HG02798 (cell line): ENCODE measurements around the gene PRSS37.
"Not testable (repeated sequence)": the region's sequence is repeated elsewhere in the genome, so short reads cannot be mapped to it uniquely, and the experiment has no call there.

Experiments
- ATAC-seq: cut with Tn5 transposase; IDR thresholded peaks from one replicate; pipeline ENCODE4 v1.9.1; 2021; ENCODE audit warnings: mild to moderate bottlenecking; ENCODE audit not compliant: unreplicated experiment, poor library complexity

PRSS37 gene, protein sequence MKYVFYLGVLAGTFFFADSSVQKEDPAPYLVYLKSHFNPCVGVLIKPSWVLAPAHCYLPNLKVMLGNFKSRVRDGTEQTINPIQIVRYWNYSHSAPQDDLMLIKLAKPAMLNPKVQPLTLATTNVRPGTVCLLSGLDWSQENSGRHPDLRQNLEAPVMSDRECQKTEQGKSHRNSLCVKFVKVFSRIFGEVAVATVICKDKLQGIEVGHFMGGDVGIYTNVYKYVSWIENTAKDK

DNA sequence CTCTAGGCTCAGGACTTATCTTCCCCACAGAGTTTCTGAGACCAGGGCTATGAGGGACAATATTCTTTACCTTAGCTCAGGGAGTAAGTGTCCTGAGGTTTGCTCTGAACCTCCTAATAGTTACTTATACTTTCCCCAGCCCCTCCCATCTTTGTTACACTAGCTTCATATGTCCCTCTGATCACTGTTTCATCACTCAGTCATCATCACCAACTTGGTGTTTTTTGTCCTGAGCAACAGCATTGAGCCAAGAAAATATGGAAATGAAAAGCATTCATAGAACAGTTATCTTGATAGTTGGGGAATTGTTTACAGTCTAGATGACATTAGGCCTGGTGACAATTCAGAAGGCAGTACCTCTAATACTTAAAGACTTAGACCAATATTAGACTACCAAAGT, at the start of gene PRSS37:
TSS of gene PRSS37 (minus strand) at position 101 of the 400 bp plus-strand sequence. CDS start 436 bp downstream, outside the sequence.
- ATAC-seq, result no peak

DNA sequence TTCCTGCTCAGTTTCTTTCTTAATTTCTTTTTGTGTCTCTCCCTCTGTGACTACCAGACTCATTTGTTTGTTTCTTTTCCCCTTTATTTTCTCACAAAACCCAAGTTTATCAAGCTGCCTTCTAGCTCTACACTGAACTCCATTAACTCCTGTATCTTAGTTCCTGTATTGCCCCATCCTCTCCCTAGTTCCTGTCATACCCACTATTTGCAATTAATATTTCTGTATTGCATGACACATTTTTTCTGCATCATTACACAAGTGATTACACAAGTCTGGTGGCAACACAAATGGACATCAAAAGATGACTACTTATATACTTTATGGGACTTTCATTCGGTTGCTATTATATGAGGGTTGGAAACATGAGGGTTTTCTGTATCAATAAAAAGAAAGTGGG, 48.0 kb upstream of the PRSS37 start:
- ATAC-seq, result no peak

DNA sequence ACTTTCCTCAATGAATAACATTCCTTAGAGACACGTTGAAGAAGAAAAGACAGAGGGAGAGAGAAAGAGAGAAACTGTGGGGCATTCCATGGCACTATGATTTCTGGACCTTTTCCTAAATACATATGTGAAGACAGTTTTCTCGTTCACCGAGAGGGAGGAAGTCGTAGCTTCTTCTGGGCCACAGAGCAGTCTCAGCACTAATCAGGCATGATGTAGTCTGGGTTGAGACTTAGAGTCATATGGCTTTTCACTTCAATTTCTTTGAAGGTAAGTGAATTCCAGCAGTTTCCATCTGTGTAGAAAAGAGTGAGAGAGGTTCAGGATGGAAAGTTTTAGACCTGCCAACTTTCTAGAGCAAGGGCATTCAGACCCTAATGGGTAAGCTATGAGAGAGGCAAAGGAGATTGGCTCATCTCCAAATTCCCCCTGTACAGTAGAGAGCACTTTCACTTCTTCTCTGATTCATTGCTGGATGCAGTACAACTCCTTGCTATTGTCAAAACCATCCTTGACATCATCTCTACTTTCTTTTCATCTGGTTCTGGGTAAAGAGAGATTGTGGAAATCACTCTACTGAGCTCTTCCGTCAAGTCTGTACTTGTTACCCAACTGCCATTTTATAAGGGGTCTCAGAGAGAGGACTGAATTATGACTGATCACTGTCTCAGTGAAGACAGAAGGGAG, 43.4 kb upstream of the PRSS37 start:
- peak; percentile 64 for ATAC-seq

DNA sequence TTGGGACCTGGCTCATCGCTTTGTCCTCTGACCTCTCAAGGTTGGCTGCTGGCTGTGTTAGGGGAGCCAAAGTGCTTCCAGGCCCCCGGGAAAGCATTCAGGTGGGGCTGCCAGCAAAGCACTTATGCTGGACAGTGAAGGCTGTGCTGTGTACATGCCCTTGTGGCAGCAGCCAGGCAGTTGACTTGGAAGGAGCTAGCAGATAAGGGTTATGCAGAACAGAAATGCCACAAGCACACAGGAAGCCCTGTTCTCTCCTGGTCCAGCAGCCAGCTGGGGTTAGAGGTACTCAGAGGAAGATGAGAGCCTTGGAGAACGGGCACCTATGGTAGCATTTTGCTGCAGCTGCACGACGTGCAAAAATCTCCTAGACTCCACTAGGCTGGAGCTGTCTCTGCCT, 39.7 kb upstream of the PRSS37 start:
- ATAC-seq, result no peak

DNA sequence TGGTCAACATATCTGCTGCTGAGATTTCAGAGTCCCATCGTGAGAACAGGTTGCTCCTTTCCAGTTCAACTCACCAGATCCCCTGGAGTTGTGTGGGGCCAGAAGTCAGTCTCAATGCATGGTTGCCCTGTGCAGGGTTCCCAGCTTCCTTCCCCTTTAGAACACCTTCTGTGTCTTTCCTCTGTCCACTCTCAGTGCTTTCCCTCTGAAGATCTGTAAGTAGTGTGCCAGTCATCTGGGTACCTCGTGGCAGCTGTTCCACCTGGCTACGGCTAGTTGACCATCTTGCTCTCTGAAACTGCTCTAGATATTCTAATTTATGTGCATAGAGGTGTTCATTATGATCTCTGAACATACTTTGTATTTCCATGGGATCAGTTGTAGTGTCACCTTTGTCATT, 36.1 kb upstream of the PRSS37 start:
- no peak for ATAC-seq

DNA sequence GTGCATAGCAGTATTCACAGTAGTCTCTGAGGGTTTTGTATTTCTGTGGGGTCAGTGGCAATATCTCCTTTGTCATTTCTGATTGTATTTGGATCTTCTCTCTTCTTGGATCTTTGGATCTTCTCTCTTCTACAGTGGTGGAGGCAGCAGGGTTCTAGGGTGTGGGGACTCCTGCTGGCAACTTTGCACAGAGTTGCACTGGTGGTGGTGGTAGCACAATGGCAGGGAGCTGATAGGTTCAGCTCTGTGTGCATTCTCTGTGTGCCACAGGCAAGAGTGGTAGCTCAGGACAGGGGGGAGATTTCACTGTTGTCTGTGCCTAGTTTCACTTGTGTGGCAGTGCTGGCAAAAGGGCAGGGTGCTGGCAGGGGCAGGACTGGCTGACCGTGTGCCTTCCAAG, 35.1 kb upstream of the PRSS37 start:
- no peak for ATAC-seq

DNA sequence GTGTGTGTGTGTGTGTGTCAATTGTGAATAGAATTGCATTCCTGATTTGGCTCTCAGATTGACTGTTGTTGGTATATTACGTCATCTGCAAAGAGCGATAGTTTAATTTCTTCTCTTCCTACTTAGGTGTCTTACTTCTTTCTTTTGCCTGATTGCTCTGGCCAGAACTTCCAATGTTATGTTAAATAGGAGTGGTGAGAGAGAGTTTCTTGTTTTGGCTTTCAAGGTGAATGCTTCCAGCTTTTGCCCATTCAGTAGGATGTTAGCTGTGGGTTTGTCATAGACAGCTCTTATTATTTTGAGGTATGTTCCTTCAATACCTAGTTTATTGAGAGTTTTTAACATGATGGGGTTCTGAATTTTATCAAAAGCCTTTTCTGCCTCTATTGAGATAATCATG, 34.2 kb upstream of the PRSS37 start:
- no peak for ATAC-seq

DNA sequence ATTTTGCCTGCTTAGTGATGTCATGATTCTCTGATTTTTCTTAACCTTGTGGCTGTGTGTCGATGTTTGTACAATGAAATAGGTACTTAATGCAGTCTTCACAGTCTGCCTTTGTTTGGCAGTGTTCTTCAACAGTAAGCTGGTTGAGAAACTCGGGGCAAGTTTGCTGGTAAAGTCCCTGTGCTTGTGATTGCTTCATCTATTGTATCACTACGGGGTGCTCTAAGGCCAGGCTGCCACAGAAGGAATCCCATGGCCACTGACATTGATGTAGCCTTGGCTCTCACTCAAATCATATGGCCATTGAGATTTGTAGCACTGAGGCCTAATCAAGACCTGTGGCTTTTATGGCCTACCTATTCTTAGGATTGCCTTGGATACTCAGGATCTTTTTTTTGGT, 33.5 kb upstream of the PRSS37 start:
- no peak for ATAC-seq

DNA sequence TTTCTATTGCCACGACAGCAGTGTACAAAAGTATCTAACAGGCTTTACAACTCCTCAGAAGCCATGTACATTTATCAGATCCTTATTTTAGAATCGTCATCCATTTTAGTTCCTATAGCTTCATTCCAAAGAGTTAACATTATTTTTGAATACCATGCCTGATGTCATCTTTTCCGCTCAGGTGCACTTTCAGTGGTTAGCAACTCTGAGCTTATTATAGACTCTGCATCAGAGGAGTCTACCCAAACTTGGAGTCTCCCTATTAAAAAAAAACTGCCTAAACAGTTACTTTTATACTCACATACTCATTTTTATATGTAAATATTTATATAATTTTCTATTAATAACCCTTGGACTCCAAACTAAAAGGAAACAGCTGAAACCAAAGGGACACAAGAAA, 31.6 kb upstream of the PRSS37 start:
- ATAC-seq, result no peak

DNA sequence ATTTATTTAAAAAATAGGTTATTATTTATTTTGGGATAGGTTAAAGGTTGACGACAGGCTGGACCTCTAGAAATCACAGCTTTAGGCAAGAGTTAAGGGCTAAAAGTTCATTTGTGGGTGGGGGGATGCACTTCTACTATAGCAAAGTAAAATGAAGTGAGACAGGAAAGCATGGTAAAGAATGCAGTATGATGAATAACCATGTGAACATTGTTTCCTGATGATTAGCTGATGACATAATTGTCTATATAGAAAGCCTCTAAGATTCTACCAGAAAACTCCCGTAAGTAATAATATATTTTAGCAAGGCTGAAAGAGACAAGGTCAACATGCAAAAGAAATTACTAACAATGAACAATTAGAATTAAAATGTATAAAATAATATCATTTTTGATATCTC, 25.7 kb upstream of the PRSS37 start:
- ATAC-seq, result no peak

DNA sequence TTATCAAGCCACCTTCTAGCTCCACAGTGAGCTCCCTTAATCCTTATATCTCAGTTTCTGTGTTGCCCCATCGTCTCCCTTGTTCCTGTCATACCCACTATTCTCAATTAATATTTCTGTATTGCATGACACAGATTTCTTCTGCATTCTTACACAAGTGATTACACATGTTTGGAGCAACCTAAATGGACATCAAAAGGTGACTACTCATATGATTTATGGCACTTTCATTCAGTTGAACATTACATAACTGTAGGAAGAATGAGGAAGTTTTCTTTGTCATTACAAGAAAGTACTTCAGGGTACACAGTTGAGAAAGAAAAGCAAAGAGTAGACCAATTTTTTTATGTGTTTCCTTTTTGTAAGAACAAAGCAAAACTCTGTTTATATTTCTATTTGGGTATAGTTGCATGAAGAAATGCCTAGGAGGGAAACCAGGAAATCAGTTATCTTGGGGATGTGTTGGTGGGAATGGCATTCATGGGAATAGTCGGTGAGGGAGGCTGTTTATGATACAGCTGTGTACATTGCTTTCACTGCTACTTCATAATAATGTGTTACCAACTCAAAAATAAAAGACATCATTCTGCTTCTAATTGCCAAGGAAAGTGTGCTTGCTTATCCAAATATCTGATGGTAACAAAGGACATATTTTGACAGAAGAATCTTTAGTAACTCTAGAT, 23.6 kb upstream of the PRSS37 start:
- no peak for ATAC-seq

DNA sequence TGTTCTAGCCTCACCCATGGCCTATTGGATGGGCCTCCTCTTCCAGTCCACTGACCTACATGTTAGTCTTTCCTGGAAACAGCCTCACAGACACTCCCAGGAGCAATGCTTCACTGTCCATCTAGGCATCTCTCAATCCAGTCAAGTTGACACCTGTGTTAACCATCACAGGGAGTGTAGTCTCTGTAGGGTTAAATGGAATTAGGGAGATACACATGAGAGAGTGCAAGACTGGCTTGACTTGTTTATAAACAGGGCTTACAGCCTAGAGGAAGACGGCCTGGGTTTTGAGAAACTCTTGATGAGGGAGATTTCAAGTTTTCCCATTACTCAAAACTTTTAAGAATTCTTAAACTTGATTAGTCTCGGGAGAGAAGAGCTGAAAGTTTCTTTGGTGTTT, 18.9 kb upstream of the PRSS37 start:
- no peak for ATAC-seq

DNA sequence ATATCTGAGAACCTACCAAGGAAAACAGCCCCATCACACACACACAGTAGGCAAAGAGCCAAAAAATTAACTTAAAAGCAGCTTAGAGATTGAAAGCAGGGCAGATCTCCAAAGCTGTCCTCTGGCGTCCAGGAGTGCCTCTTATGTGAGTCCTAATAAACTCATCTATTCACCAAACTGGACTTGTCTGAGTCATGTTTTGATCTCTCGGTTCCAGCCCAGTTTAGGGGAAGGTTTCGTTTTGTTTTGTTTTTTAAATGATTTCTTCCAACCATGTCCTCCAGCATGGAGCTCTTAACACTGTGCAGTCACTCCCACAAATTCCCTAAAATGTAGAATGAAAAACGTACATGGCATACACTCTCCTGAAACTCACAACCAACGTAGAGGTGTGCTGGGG, 6.7 kb upstream of the PRSS37 start:
- ATAC-seq, result no peak

DNA sequence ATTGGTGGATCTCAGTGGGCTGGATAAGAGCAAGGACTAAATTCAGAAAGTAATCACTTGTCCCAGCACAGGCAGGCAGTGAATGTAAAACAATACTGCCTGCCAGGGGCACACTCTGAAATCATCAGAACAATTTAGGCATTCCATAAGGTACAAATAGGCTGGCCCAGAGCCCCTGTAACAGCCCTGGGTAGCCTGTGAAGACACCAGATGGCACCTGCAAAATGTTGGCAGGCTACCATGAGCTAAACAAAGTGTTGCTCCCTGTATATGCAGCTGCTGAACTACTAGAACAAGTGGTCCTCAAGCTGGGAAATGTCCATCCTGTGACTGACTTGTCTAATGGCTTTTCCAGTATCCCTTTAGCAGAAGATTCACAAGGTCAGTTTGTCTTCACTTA, 3.0 kb upstream of the PRSS37 start:
- ATAC-seq, result no peak

DNA sequence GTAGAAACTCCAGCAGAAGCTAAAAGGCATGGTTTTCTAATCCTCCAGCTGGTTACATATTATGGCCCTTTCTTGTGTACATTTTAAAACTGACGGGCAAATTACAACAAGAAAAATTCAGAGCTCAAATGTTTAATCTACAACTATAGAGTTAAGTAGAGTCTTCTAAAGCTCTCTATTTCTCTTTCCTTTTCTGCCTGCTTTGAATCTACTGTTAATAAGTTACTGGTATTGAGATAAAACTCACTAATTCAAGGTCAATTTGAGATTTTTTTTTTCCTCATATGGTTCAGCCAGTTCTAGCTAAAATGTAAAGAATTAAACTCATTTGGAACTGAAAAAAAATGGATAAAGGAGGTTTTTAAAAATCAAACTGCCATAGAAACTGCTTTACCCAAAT, 1.6 kb upstream of the PRSS37 start:
- no peak for ATAC-seq

DNA sequence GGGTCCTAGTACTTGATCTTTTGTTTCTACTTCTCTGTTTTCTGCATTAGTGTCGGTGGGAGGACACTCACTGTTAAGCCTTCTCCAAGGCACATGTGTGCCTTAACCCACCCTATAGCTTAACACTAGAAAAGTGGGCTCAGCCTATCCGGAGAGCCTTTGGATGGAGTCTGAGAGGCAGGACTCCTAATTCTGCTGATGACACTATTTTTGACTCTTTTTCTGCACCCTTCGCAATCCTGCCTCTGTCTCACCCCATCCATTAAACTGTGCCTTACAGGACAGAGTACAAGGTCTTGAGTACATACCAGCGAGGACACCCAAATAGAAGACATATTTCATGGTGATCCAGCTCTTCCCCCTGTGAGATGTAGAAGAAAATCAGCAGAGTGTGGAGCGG, 577 bp downstream of the PRSS37 start:
- ATAC-seq, result no peak

DNA sequence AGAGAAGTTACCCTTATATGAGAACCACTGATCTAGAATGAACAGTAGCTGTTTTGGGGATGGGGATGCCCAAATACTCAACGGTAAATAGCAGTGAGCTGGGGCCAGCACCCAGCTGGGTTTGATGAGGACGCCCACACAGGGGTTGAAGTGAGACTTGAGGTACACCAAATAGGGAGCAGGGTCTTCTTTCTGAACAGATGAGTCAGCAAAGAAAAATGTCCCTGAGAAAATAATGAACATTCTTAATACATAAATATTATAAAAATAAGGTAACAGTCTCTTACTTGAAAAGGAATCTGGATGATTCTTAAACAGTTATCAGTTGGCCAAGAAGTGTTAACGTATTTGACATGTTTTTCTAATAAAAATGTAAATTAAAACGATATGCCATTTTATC, 2.0 kb downstream of the PRSS37 start:
- no peak for ATAC-seq

DNA sequence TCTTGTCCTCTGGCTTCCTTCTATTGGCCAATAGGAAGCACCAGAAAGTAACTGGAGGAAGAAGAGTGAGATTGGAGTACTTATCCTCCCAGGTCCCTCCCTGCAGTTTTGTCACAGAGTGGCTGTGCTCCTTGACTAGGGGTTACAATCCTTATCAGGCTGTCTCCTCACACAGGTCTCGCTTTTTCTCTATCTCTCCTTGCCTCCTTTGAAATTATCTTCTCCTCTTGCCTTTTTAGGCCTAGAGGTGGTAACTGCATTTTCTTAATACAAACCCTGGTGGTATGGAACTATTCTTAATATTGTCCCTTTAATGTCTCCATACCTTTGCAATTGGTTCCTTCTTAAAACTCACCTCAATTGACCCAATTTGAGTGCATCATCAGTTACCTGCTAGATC, 2.7 kb downstream of the PRSS37 start:
- ATAC-seq, result no peak

DNA sequence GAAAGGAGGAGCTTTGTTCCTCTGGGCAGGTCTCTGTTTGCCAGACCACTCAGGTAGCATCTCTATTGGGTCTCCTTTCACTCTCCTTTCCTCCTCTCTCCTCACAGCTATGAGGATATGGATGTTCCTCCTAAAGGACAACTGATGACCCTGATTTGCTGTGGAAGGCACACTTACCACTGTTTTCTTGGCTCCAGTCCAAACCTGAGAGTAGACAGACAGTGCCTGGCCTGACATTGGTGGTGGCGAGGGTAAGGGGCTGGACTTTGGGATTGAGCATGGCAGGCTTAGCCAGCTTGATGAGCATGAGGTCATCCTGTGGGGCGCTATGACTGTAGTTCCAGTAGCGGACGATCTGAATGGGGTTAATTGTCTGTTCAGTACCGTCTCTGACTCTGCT, 3.6 kb downstream of the PRSS37 start:
- no peak for ATAC-seq

DNA sequence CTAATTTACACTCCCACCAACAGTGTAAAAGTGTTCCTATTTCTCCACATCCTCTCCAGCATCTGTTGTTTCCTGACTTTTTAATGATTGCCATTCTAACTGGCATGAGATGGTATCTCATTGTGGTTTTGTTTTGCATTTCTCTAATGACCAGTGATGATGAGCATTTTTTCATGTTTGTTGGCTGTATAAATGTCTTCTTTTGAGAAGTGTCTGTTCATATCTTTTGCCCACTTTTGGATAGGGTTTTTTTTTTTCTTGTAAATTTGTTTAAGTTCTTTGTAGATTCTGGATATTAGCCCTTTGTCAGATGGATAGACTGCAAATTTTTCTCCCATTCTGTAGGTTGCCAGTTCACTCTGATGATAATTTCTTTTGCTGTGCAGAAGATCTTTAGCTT, 18.9 kb downstream of the PRSS37 start:
- ATAC-seq, result not testable (repeated sequence)

DNA sequence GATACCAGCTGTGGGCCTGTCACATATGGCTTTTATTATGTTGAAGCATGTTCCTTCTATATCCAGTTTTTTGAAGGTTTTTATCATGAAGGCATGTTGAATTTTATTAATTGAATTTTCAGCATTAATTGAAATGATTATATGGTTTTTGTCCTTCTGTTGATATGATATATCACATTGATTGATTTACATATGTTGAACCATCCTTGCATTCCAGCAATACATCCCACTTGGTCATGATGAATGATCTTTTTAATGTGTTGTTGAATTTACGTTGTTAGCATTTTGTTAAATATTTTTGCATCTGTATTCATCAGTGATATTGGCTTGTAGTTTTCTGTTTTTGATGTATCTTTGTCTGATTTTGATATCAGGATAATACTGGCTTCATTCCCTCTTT, 21.2 kb downstream of the PRSS37 start:
- no peak for ATAC-seq

DNA sequence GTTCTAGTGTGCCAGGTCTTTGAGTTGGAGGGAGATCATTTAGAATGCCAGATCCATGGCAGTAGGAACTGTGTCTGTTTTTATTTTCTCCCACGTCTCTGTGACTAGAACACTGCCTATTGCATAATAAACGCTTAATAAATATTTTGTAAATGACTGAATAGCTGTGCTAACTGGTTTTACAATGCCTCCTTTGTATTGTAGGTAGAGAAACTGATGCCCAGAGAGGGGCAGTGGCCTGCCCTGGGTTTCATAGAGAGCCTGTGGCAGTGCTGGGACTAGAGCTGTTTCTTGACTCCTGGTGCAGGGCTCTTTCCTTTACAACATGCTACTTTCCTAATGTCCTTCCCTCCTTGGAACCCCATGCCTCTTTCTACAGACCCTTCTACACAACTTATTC, 48.8 kb downstream of the PRSS37 start:
- no peak for ATAC-seq
